Suppressor macrophage treated with lipopolysaccharide for 1 hour (primary cell): Measurements from ENCODE around the gene PIP4K2C.

ENCODE experiments used
- DNase-seq, 3 donors: peaks; one replicate each; pipeline ENCODE4 v3.0.0-alpha.2; 2020 to 2022

The PIP4K2C gene

DNA sequence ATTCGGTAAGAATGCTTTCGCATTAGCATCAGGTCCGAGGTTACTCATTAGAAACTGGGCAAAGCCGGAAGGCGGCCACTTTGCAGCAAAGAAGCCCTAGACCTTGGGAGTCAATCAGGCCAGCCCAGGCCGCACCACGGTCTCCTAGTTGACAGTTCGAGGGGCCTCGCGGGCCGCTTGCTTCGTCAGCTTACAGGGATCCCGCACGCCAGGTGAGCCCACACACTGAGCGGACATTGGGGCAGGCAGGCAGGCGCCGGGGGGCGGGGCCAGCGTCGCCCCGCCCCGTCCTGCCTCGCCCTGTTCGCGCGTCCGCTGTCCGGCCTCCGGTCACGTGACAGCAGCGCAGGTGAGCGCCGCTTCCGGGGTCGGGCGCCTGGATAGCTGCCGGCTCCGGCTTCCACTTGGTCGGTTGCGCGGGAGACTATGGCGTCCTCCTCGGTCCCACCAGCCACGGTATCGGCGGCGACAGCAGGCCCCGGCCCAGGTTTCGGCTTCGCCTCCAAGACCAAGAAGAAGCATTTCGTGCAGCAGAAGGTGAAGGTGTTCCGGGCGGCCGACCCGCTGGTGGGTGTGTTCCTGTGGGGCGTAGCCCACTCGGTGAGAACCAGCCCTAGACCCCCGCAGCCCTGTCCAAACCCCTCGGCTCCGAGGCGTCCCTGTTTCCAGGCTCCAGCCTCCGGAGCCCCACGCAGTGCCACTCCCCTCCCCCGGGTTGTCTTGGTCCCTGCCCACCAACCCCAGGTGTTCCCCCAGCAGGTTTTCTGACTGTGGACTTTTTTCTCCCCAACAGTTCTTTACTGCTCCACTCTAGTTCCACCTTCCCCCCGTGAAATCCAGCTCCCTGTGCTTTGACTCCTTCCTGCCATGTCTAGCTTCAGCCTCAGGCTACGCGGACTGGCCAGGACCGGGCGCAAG, at the start of gene PIP4K2C:
PIP4K2C (plus strand) TSS at position 329 of the 918 bp plus-strand sequence; CDS start at position 427, 98 bp downstream.
- peak; percentile 63 to 87 (median 73) for DNase-seq

- no peak for DNase-seq
These were observed 49.3 kb upstream of the PIP4K2C start for GRCh38 chr12:57541717-57542116.

DNA sequence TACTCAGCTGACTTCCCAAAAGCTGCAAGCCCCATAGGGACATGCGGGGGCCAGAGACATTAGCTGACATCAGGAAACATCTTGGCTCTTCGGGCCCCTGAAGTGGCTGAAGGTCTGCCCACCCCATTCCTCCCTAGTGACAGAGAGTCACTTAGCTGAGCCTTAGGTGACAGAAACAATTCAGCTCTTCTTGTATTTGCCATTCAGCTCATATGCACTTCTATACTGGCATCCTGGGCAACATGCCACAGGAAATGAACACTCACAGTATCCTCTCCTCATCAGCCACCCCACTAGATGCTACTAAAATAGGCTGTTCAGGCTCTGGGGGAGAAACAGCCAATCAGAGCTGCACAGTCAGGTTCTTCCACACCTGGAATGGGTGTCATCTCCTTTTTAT, 47.4 kb upstream of the PIP4K2C start:
- DNase-seq = no peak

GRCh38 chr12:57545809-57546437, 45.1 kb upstream of the PIP4K2C start:
- peak in 1 of 3 donors; percentile 23 for DNase-seq

DNA sequence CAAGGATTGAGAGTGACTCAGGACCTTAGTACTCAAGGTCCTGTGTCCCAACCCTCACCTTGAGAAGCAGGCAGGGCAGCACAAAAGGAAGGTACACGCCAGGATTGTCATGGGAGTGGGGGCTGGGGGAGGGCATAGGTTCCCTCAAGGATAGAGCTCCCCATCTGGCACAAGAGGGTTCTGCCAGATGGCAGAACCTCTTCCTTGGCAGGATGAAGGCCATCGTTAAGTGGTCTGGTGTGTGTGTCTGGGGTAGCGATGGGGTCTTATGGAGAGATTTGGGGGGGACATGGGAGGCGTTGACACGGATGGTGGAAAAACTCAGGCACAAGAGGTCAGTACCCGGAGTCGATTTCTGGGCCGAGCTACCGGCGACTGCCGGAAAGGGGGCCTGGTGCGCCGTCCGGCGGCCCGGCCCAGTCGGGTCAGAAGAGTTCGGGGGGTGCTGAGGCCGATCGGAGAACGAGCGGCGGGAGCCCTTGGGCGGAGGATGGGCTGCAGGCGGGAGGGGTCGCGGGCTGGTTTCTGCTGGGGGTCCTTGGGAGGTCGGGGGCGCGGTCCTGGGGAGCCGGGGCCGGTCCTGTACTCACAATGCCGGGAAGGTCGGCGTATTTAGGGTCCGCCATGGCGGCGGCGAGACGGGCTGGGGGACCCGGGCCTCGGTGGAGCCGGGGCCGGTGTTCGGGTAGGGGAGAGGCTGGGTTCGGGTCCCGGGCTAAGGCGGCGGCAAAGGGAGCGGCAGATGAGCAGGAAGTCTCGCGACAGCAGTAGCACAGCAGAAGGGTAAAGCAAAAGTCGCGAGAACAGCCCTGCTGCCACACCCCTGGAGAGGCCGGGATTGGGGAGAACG, 44.3 kb upstream of the PIP4K2C start, which contains the start of gene DCTN2:
DCTN2 (minus strand) TSS at position 755 of the 850 bp plus-strand sequence; CDS start at position 626, 129 bp downstream.
- peak; percentile 97 to 98 (median 98) for DNase-seq

GRCh38 chr12:57547288-57548012, 43.5 kb upstream of the PIP4K2C start:
- DNase-seq = no peak

GRCh38 chr12:57548013-57548315, 43.0 kb upstream of the PIP4K2C start:
- no peak for DNase-seq

- no peak for DNase-seq
These were observed 42.5 kb upstream of the PIP4K2C start for GRCh38 chr12:57548488-57548887.

- no peak for DNase-seq
These were observed 41.6 kb upstream of the PIP4K2C start for GRCh38 chr12:57549203-57549908.

DNA sequence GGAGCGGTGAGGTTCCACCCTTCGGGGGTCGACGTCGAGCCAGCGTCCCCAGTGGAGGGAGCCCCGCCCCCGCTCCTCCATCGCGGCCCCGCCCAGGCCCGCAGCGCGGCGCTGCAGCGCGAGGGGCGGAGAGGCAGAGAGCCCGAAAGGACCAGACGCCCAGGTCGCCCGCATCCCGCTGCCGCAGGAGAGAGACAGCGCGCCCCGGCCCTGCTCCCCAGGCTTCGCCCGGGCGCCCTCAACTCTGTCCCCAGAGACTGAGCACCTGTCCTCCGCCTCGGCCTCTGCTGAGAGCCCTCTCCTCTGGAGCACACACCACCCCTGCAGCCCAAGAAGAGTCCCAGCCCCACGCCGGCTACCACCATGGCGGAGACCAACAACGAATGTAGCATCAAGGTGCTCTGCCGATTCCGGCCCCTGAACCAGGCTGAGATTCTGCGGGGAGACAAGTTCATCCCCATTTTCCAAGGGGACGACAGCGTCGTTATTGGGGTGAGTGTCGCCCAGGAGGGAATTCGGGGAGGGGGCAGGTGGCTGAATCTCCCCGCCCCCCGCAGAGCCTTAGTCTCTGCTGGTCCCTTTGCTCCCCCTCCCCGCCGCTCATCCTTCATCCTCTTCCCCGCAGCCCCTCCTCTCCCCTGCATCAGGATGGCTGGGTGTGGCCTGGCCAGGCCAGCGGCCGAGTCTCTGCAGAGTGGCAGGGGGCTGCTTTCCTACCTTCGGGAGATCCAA, 40.9 kb upstream of the PIP4K2C start, which contains the start of gene KIF5A:
KIF5A (plus strand) TSS at position 136 of the 732 bp plus-strand sequence; CDS start at position 364, 228 bp downstream.
- peak in 2 of 3 donors; percentile 20 to 45 for DNase-seq

DNA sequence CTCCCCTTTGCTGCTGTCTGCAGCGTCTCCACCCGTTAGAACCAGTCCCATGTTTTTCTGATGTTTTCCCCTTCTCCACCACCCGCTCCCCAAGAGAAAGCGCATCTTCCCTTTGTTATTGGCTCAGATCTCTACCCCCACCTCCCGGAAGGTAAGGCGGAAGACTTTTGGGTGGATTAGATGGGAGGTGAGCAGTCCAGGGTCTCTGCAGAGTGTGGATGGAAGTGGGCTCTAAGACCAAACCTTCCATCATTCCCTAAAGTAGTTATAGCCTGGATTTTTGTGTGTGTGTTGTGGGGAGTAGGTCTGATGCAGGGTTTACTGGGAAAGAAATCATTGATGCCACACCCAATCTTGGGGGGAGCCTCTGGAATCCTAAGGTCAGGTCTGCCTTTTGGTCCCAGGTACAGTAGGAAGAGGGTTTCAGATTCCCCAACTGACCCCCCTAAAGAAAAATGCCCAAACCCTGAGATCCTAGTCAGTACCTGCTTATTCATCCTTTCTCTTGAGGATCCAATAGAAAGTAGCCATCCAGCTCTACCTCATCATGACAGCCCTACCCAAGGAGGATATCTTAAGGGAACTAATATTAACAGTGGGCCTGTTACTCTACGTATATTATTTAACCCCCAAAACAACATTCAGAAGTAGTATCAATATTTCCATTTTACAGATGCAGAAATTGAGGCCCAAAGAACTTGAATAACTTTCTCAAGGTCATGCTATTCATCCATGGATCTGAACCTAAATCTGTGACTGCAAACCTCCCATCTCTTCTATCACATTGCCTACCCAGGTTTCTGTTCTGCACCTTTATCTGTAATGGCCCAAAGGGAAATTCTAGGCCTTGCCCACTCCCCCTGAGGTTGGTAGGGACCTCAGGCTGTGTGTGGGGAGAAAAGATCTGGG, 40.1 kb upstream of the PIP4K2C start:
- DNase-seq = no peak

- no peak for DNase-seq
These were observed 39.2 kb upstream of the PIP4K2C start for GRCh38 chr12:57551637-57552305.

- no peak for DNase-seq
These were observed 38.7 kb upstream of the PIP4K2C start for GRCh38 chr12:57552306-57552651.

- peak in 1 of 3 donors; percentile 8 for DNase-seq
These were observed 38.1 kb upstream of the PIP4K2C start for GRCh38 chr12:57552835-57553313.

DNA sequence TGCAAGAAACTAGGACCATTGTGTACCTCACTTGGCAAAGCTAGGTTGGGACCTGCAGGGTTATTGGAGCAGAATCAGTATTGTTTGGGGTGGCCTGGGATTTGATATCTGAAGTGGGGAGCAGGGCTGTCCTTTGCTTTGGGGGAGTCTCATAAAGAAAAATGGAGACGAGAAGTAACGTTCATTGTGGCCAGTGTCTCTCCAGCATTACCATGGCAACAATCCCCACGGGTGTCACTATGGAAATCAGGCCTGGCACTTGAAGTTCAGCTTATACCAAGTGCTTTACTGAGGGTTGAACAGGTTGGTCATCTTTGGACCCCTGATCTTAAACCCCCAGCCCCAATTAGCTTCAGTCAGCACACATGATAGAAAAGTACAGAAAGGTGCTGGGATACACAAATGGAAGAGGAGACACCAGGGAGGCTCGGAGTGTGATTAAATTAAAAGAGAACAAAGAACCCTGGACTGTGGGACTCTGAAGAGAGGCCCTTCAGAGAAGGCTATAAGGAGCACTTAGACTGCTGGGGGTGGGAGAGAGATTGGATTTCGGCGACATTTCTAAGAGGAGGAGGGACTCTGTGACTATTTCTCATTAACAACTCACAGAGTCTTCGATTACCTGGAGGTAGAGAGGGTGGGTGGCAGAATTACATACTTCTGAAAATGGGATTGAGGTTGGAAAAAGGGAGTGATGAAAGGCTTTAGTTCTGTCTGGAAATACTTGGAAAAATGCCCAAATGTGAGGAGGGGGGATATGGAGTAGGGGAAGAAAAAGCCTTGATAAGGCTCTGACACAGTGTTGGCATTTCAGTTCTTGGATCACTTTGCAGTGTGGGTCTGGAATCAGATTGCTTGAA, 37.4 kb upstream of the PIP4K2C start:
- DNase-seq = no peak

GRCh38 chr12:57554453-57554852, 36.5 kb upstream of the PIP4K2C start:
- no peak for DNase-seq

- no peak for DNase-seq
These were observed 36.1 kb upstream of the PIP4K2C start for GRCh38 chr12:57554897-57555296.

DNA sequence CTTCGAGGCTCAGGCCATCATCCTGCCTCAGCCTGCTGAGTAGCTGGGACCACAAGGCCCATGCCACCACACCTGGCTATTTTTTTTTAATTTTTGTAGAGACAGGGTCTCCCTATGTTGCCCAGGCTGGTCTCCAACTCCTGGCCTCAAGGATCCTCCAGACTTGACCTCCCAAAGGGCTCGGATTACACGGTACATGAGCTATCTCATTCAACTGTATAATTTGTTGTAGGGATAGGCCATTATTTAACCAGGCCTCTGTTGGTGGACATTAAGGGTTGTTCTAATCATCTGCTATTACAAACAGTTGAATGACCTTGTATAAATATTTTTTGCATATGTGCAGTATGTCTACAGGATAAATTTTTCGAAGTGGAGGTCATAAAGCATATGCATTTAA, 32.1 kb upstream of the PIP4K2C start:
- no peak for DNase-seq
